Measurements from ENCODE around the gene GLE1.

Gene GLE1

DNA sequence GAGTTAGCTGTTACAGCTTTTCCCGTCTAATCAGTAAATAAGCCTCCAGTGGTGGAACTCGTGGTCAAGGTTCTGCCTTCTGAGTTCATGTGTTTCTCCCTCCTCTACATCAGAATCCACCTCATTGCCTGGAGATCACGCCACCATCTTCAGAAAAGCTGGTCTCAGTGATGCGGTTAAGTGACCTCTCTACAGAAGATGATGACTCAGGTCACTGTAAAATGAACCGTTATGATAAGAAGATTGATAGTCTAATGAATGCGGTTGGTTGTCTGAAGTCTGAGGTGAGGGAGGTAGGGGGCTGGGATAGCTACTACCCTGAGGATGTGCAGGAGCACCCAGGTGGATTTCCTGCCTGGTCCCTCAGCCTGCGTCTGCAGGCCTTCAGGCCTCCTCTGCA, 35.4 kb upstream of the GLE1 start:
- no peaks in the 10 kb centered on the region for H3K27me3 ChIP-seq (ENCODE audit: control insufficient read depth, low read length)
- H3F3A ChIP-seq (ENCODE audit: control insufficient read depth, insufficient read depth), result 0 out of 2 replicates have a peak, but pooled peaks cover 2% of the 10 kb centered on the region
- no peak overlapping the region for H3K27ac ChIP-seq (ENCODE audit: low read depth, low read length)
- H3K4me1 ChIP-seq (ENCODE audit: control insufficient read depth, low read length), result peaks cover 5% of the 10 kb centered on the region
- no peak overlapping the region for H3K4me3 ChIP-seq (ENCODE audit: low read length)
- TF ChIP-seq EZH2phosphoT487 (IDR thresholded peaks at IDR 0.05; ENCODE audit: borderline replicate concordance, low read length), result no peak
- TF ChIP-seq CTCF (IDR thresholded peaks at IDR 0.05; ENCODE audit: low read depth, low read length, poor library complexity, severe bottlenecking), result no peak
- no peaks in the 10 kb centered on the region for H3K9me3 ChIP-seq (ENCODE audit: control insufficient read depth, insufficient read depth, low read length)
- no peak overlapping the region for H3K4me2 ChIP-seq (ENCODE audit: low read length)
- no peaks in the 10 kb centered on the region for H3K9me2 ChIP-seq (replicated peaks; ENCODE audit: control insufficient read depth, low read length)
- H3K79me2 ChIP-seq (ENCODE audit: control insufficient read depth, low read length), result no peaks in the 10 kb centered on the region
- no peaks in the 10 kb centered on the region for H4K20me1 ChIP-seq (ENCODE audit: control insufficient read depth, insufficient read depth, low read depth, low read length)
- peaks cover 43% of the 10 kb centered on the region for H3K36me3 ChIP-seq (ENCODE audit: control insufficient read depth, low read length)

DNA sequence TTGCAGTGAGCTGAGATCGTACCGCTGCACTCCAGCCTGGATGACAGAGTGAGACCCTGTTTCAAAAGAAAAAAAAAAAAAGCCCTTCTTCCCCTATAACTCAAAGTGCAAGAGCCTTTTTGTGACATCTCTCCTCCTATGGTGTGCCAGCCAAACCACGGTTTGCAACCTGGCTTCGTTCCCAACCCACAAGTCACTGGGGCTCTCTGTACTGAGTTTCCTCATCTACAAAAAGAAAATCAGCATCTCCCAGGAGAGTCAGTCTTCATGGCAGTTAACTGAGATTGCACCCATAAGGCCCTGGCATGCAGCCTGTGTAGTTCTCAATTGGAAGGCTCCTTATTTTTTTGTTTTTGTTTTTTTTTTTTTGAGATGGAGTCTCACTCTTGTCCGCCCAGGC, 34.0 kb upstream of the GLE1 start:
- no peaks in the 10 kb centered on the region for H3K9me2 ChIP-seq (replicated peaks; ENCODE audit: control insufficient read depth, low read length)
- no peak overlapping the region for H3K27ac ChIP-seq (ENCODE audit: low read depth, low read length)
- H3K4me2 ChIP-seq (ENCODE audit: low read length), result no peak overlapping the region
- no peaks in the 10 kb centered on the region for H3K27me3 ChIP-seq (ENCODE audit: control insufficient read depth, low read length)
- H3F3A ChIP-seq (ENCODE audit: control insufficient read depth, insufficient read depth), result 0 out of 2 replicates have a peak, but pooled peaks cover 2% of the 10 kb centered on the region
- peaks cover 46% of the 10 kb centered on the region for H3K36me3 ChIP-seq (ENCODE audit: control insufficient read depth, low read length)
- no peaks in the 10 kb centered on the region for H3K79me2 ChIP-seq (ENCODE audit: control insufficient read depth, low read length)
- H3K4me1 ChIP-seq (ENCODE audit: control insufficient read depth, low read length), result peaks cover 5% of the 10 kb centered on the region
- TF ChIP-seq CTCF (IDR thresholded peaks at IDR 0.05; ENCODE audit: low read depth, low read length, poor library complexity, severe bottlenecking) (no peak), EZH2phosphoT487 (IDR thresholded peaks at IDR 0.05; ENCODE audit: borderline replicate concordance, low read length) (no peak)
- H4K20me1 ChIP-seq (ENCODE audit: control insufficient read depth, insufficient read depth, low read depth, low read length), result no peaks in the 10 kb centered on the region
- no peak overlapping the region for H3K4me3 ChIP-seq (ENCODE audit: low read length)
- H3K9me3 ChIP-seq (ENCODE audit: control insufficient read depth, insufficient read depth, low read length), result no peaks in the 10 kb centered on the region

GRCh38 chr9:128473104-128473503, 31.4 kb upstream of the GLE1 start:
- Histone ChIP-seq H3K9me2 (replicated peaks; ENCODE audit: control insufficient read depth, low read length) (no peaks in the 10 kb centered on the region), H3K27ac (ENCODE audit: low read depth, low read length) (no peak overlapping the region), H3K36me3 (ENCODE audit: control insufficient read depth, low read length) (peaks cover 42% of the 10 kb centered on the region), H3K9me3 (ENCODE audit: control insufficient read depth, insufficient read depth, low read length) (no peaks in the 10 kb centered on the region), H3K4me1 (ENCODE audit: control insufficient read depth, low read length) (peaks cover 5% of the 10 kb centered on the region), H3K79me2 (ENCODE audit: control insufficient read depth, low read length) (no peaks in the 10 kb centered on the region), H4K20me1 (ENCODE audit: control insufficient read depth, insufficient read depth, low read depth, low read length) (no peaks in the 10 kb centered on the region), H3K4me2 (ENCODE audit: low read length) (no peak overlapping the region), H3K27me3 (ENCODE audit: control insufficient read depth, low read length) (no peaks in the 10 kb centered on the region), H3K4me3 (ENCODE audit: low read length) (no peak overlapping the region), H3F3A (ENCODE audit: control insufficient read depth, insufficient read depth) (no peaks in the 10 kb centered on the region)
- no peak for TF ChIP-seq EZH2phosphoT487 (IDR thresholded peaks at IDR 0.05; ENCODE audit: borderline replicate concordance, low read length)
- no peak for TF ChIP-seq CTCF (IDR thresholded peaks at IDR 0.05; ENCODE audit: low read depth, low read length, poor library complexity, severe bottlenecking)

- Histone ChIP-seq H3K36me3 (ENCODE audit: control insufficient read depth, low read length) (peaks cover 53% of the 10 kb centered on the region), H3K4me1 (ENCODE audit: control insufficient read depth, low read length) (no peaks in the 10 kb centered on the region), H3K4me2 (ENCODE audit: low read length) (no peak overlapping the region), H3K9me3 (ENCODE audit: control insufficient read depth, insufficient read depth, low read length) (no peaks in the 10 kb centered on the region), H4K20me1 (ENCODE audit: control insufficient read depth, insufficient read depth, low read depth, low read length) (no peaks in the 10 kb centered on the region), H3K27me3 (ENCODE audit: control insufficient read depth, low read length) (no peaks in the 10 kb centered on the region), H3K4me3 (ENCODE audit: low read length) (no peak overlapping the region), H3F3A (ENCODE audit: control insufficient read depth, insufficient read depth) (no peaks in the 10 kb centered on the region), H3K9me2 (replicated peaks; ENCODE audit: control insufficient read depth, low read length) (no peaks in the 10 kb centered on the region), H3K27ac (ENCODE audit: low read depth, low read length) (no peak overlapping the region), H3K79me2 (ENCODE audit: control insufficient read depth, low read length) (no peaks in the 10 kb centered on the region)
- TF ChIP-seq CTCF (IDR thresholded peaks at IDR 0.05; ENCODE audit: low read depth, low read length, poor library complexity, severe bottlenecking) (no peak), EZH2phosphoT487 (IDR thresholded peaks at IDR 0.05; ENCODE audit: borderline replicate concordance, low read length) (no peak)
Measured at GRCh38 chr9:128475867-128476266, 28.7 kb upstream of the GLE1 start.
